ENCODE data around the gene FCRLB.

The FCRLB gene

GRCh38 chr1:161771161-161771560 lies 49.8 kb downstream of the FCRLB start:
- no peak overlapping the region for H2AFZ ChIP-seq (ENCODE audit: low read length)
- no peaks in the 10 kb centered on the region for H3K9me2 ChIP-seq (ENCODE audit: low read depth, low read length)
- peaks cover 22% of the 10 kb centered on the region for H3K4me1 ChIP-seq (ENCODE audit: insufficient read depth, low read length, severe bottlenecking)
- H4K20me1 ChIP-seq (ENCODE audit: insufficient read depth, low read length): no peaks in the 10 kb centered on the region
- H3K4me2 ChIP-seq (ENCODE audit: low read length): no peak overlapping the region
- no peak overlapping the region for H3K9ac ChIP-seq (ENCODE audit: low read length)
- TF ChIP-seq CTCF (IDR thresholded peaks at IDR 0.05; ENCODE audit: low read length): no peak
- no peak for TF ChIP-seq EZH2 (IDR thresholded peaks at IDR 0.05; ENCODE audit: borderline replicate concordance, low read length)
- no peaks in the 10 kb centered on the region for H3K36me3 ChIP-seq (ENCODE audit: insufficient read depth, low read length)
- no peaks in the 10 kb centered on the region for H3F3A ChIP-seq (ENCODE audit: insufficient read depth, low read length)
- no peak overlapping the region for H3K27ac ChIP-seq (ENCODE audit: low read depth, low read length, poor library complexity, severe bottlenecking)
- H3K27me3 ChIP-seq (ENCODE audit: insufficient read depth, low read length): no peaks in the 10 kb centered on the region
- H3K9me3 ChIP-seq (ENCODE audit: low read length): no peaks in the 10 kb centered on the region
- no peak overlapping the region for H3K4me3 ChIP-seq (ENCODE audit: low read depth, low read length, poor library complexity, severe bottlenecking)
- H3K79me2 ChIP-seq (ENCODE audit: insufficient read depth, low read length): peaks cover 17% of the 10 kb centered on the region

- no peak overlapping the region for H3K9ac ChIP-seq (ENCODE audit: low read length)
- H4K20me1 ChIP-seq (ENCODE audit: insufficient read depth, low read length): no peaks in the 10 kb centered on the region
Observed at GRCh38 chr1:161771973-161772372, 50.6 kb downstream of the FCRLB start.

GRCh38 chr1:161772397-161772796 lies 51.1 kb downstream of the FCRLB start:
- H3K4me2 ChIP-seq (ENCODE audit: low read length): no peak overlapping the region
- no peak for TF ChIP-seq EZH2 (IDR thresholded peaks at IDR 0.05; ENCODE audit: borderline replicate concordance, low read length)
- H3K9ac ChIP-seq (ENCODE audit: low read length): no peak overlapping the region
- no peaks in the 10 kb centered on the region for H3F3A ChIP-seq (ENCODE audit: insufficient read depth, low read length)
- H3K4me3 ChIP-seq (ENCODE audit: low read depth, low read length, poor library complexity, severe bottlenecking): no peak overlapping the region
- H3K27ac ChIP-seq (ENCODE audit: low read depth, low read length, poor library complexity, severe bottlenecking): no peak overlapping the region
- H3K79me2 ChIP-seq (ENCODE audit: insufficient read depth, low read length): peaks cover 9% of the 10 kb centered on the region
- no peaks in the 10 kb centered on the region for H3K36me3 ChIP-seq (ENCODE audit: insufficient read depth, low read length)
- H3K9me3 ChIP-seq (ENCODE audit: low read length): no peaks in the 10 kb centered on the region
- no peak overlapping the region for H2AFZ ChIP-seq (ENCODE audit: low read length)
- H3K9me2 ChIP-seq (ENCODE audit: low read depth, low read length): no peaks in the 10 kb centered on the region
- H3K4me1 ChIP-seq (ENCODE audit: insufficient read depth, low read length, severe bottlenecking): peaks cover 22% of the 10 kb centered on the region
- no peaks in the 10 kb centered on the region for H4K20me1 ChIP-seq (ENCODE audit: insufficient read depth, low read length)
- no peaks in the 10 kb centered on the region for H3K27me3 ChIP-seq (ENCODE audit: insufficient read depth, low read length)

More at GRCh38 chr1:161771973-161772372, 50.6 kb downstream of the FCRLB start:
- Histone ChIP-seq H3K9me3 (ENCODE audit: low read length) (no peaks in the 10 kb centered on the region), H3K79me2 (ENCODE audit: insufficient read depth, low read length) (peaks cover 14% of the 10 kb centered on the region), H3K36me3 (ENCODE audit: insufficient read depth, low read length) (no peaks in the 10 kb centered on the region), H3K4me2 (ENCODE audit: low read length) (no peak overlapping the region), H3K27me3 (ENCODE audit: insufficient read depth, low read length) (no peaks in the 10 kb centered on the region), H3K9me2 (ENCODE audit: low read depth, low read length) (no peaks in the 10 kb centered on the region), H3K4me3 (ENCODE audit: low read depth, low read length, poor library complexity, severe bottlenecking) (no peak overlapping the region), H3F3A (ENCODE audit: insufficient read depth, low read length) (no peaks in the 10 kb centered on the region), H3K27ac (ENCODE audit: low read depth, low read length, poor library complexity, severe bottlenecking) (no peak overlapping the region), H3K4me1 (ENCODE audit: insufficient read depth, low read length, severe bottlenecking) (peaks cover 22% of the 10 kb centered on the region), H2AFZ (ENCODE audit: low read length) (no peak overlapping the region)
- TF ChIP-seq CTCF (IDR thresholded peaks at IDR 0.05; ENCODE audit: low read length) (no peak), EZH2 (IDR thresholded peaks at IDR 0.05; ENCODE audit: borderline replicate concordance, low read length) (no peak)

GRCh38 chr1:161773791-161774190 lies 52.4 kb downstream of the FCRLB start:
- TF ChIP-seq EZH2 (IDR thresholded peaks at IDR 0.05; ENCODE audit: borderline replicate concordance, low read length) (no peak), CTCF (IDR thresholded peaks at IDR 0.05; ENCODE audit: low read length) (no peak)
- H3K36me3 ChIP-seq (ENCODE audit: insufficient read depth, low read length): no peaks in the 10 kb centered on the region
- H3K9me2 ChIP-seq (ENCODE audit: low read depth, low read length): no peaks in the 10 kb centered on the region
- H3K9ac ChIP-seq (ENCODE audit: low read length): no peak overlapping the region
- H2AFZ ChIP-seq (ENCODE audit: low read length): no peak overlapping the region
- H3K4me2 ChIP-seq (ENCODE audit: low read length): no peak overlapping the region
- H3K27me3 ChIP-seq (ENCODE audit: insufficient read depth, low read length): no peaks in the 10 kb centered on the region
- peaks cover 29% of the 10 kb centered on the region for H3K4me1 ChIP-seq (ENCODE audit: insufficient read depth, low read length, severe bottlenecking)
- H3K79me2 ChIP-seq (ENCODE audit: insufficient read depth, low read length): 0 out of 2 replicates have a peak, but pooled peaks cover 3% of the 10 kb centered on the region
- H3K27ac ChIP-seq (ENCODE audit: low read depth, low read length, poor library complexity, severe bottlenecking): no peak overlapping the region
- H4K20me1 ChIP-seq (ENCODE audit: insufficient read depth, low read length): no peaks in the 10 kb centered on the region
- H3F3A ChIP-seq (ENCODE audit: insufficient read depth, low read length): no peaks in the 10 kb centered on the region
- no peak overlapping the region for H3K4me3 ChIP-seq (ENCODE audit: low read depth, low read length, poor library complexity, severe bottlenecking)
- no peaks in the 10 kb centered on the region for H3K9me3 ChIP-seq (ENCODE audit: low read length)
